D721Med (cell line): ENCODE data around the gene MRPL2.
"Not testable (repeated sequence)": the region's sequence is repeated elsewhere in the genome, so short reads cannot be mapped to it uniquely, and the experiment has no call there.

Experiments
- DNase-seq: peaks from one replicate; pipeline ENCODE4 v3.0.0; 2011; ENCODE audit warnings: low spot score; ENCODE audit not compliant: insufficient read length
- FAIRE-seq: peaks from 2 replicates; lab custom pipeline; 2011; peaks lifted over from hg19 to GRCh38; lab: Jason Lieb, UNC
- CTCF ChIP-seq: IDR thresholded peaks from 2 replicates; pipeline ENCODE4 v1.5.1; 2012; ENCODE audit warnings: mild to moderate bottlenecking, control low read depth; ENCODE audit not compliant: insufficient read depth; ENCODE audit errors: missing control alignments

The MRPL2 gene

GRCh38 chr6:43050981-43051380 is 8.3 kb downstream of the MRPL2 start:
- TF ChIP-seq CTCF = no peak
- FAIRE-seq = no peak

GRCh38 chr6:43047998-43048397 is 11.2 kb downstream of the MRPL2 start:
- no peak for FAIRE-seq
- DNase-seq = no peak

More at GRCh38 chr6:43050981-43051380, 8.3 kb downstream of the MRPL2 start:
- no peak for DNase-seq

GRCh38 chr6:43045371-43045930 is 13.8 kb downstream of the MRPL2 start:
- DNase-seq (no peak), FAIRE-seq (no peak)
- TF ChIP-seq CTCF = no peak

More at GRCh38 chr6:43047998-43048397, 11.2 kb downstream of the MRPL2 start:
- TF ChIP-seq CTCF = no peak

GRCh38 chr6:43043310-43043709 is 15.9 kb downstream of the MRPL2 start:
- TF ChIP-seq CTCF = no peak
- DNase-seq (no peak), FAIRE-seq (no peak)

- DNase-seq, FAIRE-seq: not testable (repeated sequence)
Observed at GRCh38 chr6:43041475-43041874, 17.8 kb downstream of the MRPL2 start.

GRCh38 chr6:43040542-43041257 is 18.5 kb downstream of the MRPL2 start:
- DNase-seq (no peak), FAIRE-seq (no peak)
- TF ChIP-seq CTCF = no peak

- DNase-seq (no peak), FAIRE-seq (no peak)
- TF ChIP-seq CTCF = no peak
Observed at GRCh38 chr6:43038727-43039126, 20.5 kb downstream of the MRPL2 start.
